Measurements from ENCODE around the gene MEGF11.

MEGF11 gene

DNA sequence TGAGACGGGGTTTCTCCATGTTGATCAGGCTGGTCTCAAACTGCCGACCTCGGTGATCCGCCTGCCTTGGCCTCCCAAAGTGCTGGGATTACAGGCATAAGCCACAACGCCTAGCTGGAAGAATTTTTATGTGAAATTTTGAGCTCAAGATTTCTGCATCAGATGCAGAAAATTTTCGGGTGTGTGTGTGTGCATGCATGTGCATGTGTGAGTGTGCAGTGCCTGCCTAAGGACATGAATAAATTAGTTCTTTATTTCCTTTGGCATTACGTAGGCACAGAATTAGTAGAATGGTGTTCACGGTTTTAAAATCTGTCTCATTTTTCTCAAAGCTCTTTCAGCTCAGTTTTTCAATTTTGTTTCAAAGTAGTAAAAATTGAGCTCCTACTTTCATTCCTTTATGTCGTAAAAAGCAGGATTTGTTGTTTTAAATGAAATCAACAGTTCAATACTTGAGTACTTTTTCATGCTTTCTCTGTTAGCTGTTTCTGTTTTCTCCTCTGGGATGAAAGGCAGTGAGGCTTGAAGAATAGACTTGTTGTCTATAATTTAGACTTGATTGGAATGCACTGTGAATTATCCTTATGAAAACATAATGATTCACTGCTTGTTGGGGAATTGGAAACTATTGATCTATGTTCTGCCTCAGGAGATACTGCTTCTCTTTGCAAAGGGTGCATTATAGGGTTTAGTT is 407.6 kb downstream of the MEGF11 start:
- H3K27me3 Mint-ChIP-seq (ENCODE audit: low read depth) = peaks cover 11% of the 10 kb centered on the region
- H3K4me1 Mint-ChIP-seq (ENCODE audit: low read depth) = no peaks in the 10 kb centered on the region
- no peak overlapping the region for H3K27ac Mint-ChIP-seq
- no peak overlapping the region for H3K4me3 Mint-ChIP-seq
- no peaks in the 10 kb centered on the region for H3K36me3 Mint-ChIP-seq (ENCODE audit: low read depth)
- H3K9me3 Mint-ChIP-seq = no peaks in the 10 kb centered on the region
- no peak for DNase-seq (ENCODE audit: low spot score)

All from T-helper 2 cell treated with Interferon-gamma antibody and Interleukin-4, amounts not matched to agents 5 μg/mL and 100 μg/mL, for 36 hours (primary cell).